H9 (cell line): ENCODE data around the gene LMF1. TPM values are rescaled to one million over a fixed set of nuclear protein-coding genes. Genes with fewer than 3 reads are reported as not detected.

ENCODE experiments used
- DNase-seq: peaks from one replicate; pipeline ENCODE4 v3.0.0-alpha.2; 2017
- H2AFZ ChIP-seq: one replicate; pipeline ENCODE4 v1.6.1; 2013; ENCODE audit warnings: mild to moderate bottlenecking, low read length, control low read depth, moderate library complexity
- H2AK5ac ChIP-seq: 2 replicates; pipeline ENCODE4 v1.6.1; 2013; ENCODE audit warnings: low read length, control low read depth, mixed read lengths; ENCODE audit not compliant: insufficient read length
- H2BK120ac ChIP-seq: one replicate; pipeline ENCODE4 v1.6.1; 2013; ENCODE audit warnings: low read depth, mild to moderate bottlenecking, low read length, control low read depth, inconsistent platforms; ENCODE audit not compliant: poor library complexity, severe bottlenecking
- H2BK12ac ChIP-seq: 2 replicates; pipeline ENCODE4 v1.6.1; 2013; ENCODE audit warnings: low read length, control low read depth, mixed read lengths, low read depth; ENCODE audit not compliant: insufficient read length
- H2BK15ac ChIP-seq: 2 replicates; pipeline ENCODE4 v1.6.1; 2013; ENCODE audit warnings: low read depth, low read length, control low read depth
- H2BK20ac ChIP-seq: one replicate; pipeline ENCODE4 v1.6.1; 2013; ENCODE audit warnings: low read depth, mild to moderate bottlenecking, low read length, control low read depth, inconsistent platforms; ENCODE audit not compliant: poor library complexity, severe bottlenecking
- H2BK5ac ChIP-seq: 2 replicates; pipeline ENCODE4 v1.6.1; 2013; ENCODE audit warnings: low read length, control low read depth, mixed read lengths; ENCODE audit not compliant: insufficient read length
- H3K14ac ChIP-seq: 2 replicates; pipeline ENCODE4 v1.6.1; 2013; ENCODE audit warnings: low read length, control low read depth; ENCODE audit not compliant: insufficient read depth
- H3K18ac ChIP-seq: 2 replicates; pipeline ENCODE4 v1.6.1; 2013; ENCODE audit warnings: low read depth, mild to moderate bottlenecking, mixed read lengths, low read length, control low read depth; ENCODE audit not compliant: insufficient read length
- H3K23ac ChIP-seq: 2 replicates; pipeline ENCODE4 v1.6.1; 2013; ENCODE audit warnings: low read length, control low read depth, mixed read lengths, low read depth; ENCODE audit not compliant: insufficient read length
- H3K23me2 ChIP-seq: 2 replicates; pipeline ENCODE4 v1.6.1; 2013; ENCODE audit warnings: low read depth, mild to moderate bottlenecking, mixed read lengths, low read length, control low read depth; ENCODE audit not compliant: insufficient read length, poor library complexity, severe bottlenecking
- H3K27ac ChIP-seq: 2 replicates; pipeline ENCODE4 v1.5.1; 2013; ENCODE audit warnings: low read length, control low read depth, mixed read lengths, low read depth; ENCODE audit not compliant: insufficient read length
- H3K27me3 ChIP-seq: 2 replicates; pipeline ENCODE4 v1.6.1; 2013; ENCODE audit warnings: low read length, control low read depth, inconsistent platforms; ENCODE audit not compliant: insufficient read depth
- H3K4ac ChIP-seq: 2 replicates; pipeline ENCODE4 v1.6.1; 2013; ENCODE audit warnings: low read depth, mild to moderate bottlenecking, control low read depth, inconsistent platforms, low read length, moderate library complexity
- H3K4me1 ChIP-seq: 2 replicates; pipeline ENCODE4 v1.6.1; 2013; ENCODE audit warnings: low read length, control low read depth, inconsistent platforms; ENCODE audit not compliant: insufficient read depth
- H3K4me2 ChIP-seq: 2 replicates; pipeline ENCODE4 v1.6.1; 2013; ENCODE audit warnings: low read length, control low read depth, mixed read lengths; ENCODE audit not compliant: insufficient read length, insufficient read depth
- H3K56ac ChIP-seq: 2 replicates; pipeline ENCODE4 v1.6.1; 2013; ENCODE audit warnings: low read depth, mild to moderate bottlenecking, mixed read lengths, low read length, control low read depth; ENCODE audit not compliant: insufficient read length
- H3K79me1 ChIP-seq: 2 replicates; pipeline ENCODE4 v1.6.1; 2013; ENCODE audit warnings: low read depth, mild to moderate bottlenecking, moderate library complexity, low read length, control low read depth, inconsistent platforms; ENCODE audit not compliant: insufficient read depth, poor library complexity, severe bottlenecking
- H3K79me2 ChIP-seq: 2 replicates; pipeline ENCODE4 v1.6.1; 2013; ENCODE audit warnings: low read length, control low read depth, inconsistent platforms; ENCODE audit not compliant: insufficient read depth
- H3K9ac ChIP-seq: 2 replicates; pipeline ENCODE4 v1.6.1; 2013; ENCODE audit warnings: low read length, control low read depth, mixed read lengths; ENCODE audit not compliant: insufficient read length; ENCODE audit errors: extremely low read depth
- H3K9me3 ChIP-seq: one replicate; pipeline ENCODE4 v1.6.1; 2013; ENCODE audit warnings: low read depth, low read length, inconsistent platforms; ENCODE audit not compliant: control insufficient read depth
- H3T11ph ChIP-seq: one replicate; pipeline ENCODE4 v1.6.1; 2013; ENCODE audit warnings: mild to moderate bottlenecking, low read length, control low read depth, inconsistent platforms
- H4K20me1 ChIP-seq: one replicate; pipeline ENCODE4 v1.6.1; 2013; ENCODE audit not compliant: control insufficient read depth, insufficient read length, insufficient read depth
- H4K5ac ChIP-seq: 2 replicates; pipeline ENCODE4 v1.6.1; 2013; ENCODE audit warnings: low read depth, mild to moderate bottlenecking, mixed read lengths, low read length, control low read depth; ENCODE audit not compliant: insufficient read length
- H4K8ac ChIP-seq: replicated peaks from 2 replicates; pipeline ENCODE4 v1.6.1; 2013; ENCODE audit warnings: low read length, control low read depth, mixed read lengths, low read depth; ENCODE audit not compliant: insufficient read length
- H4K91ac ChIP-seq: 2 replicates; pipeline ENCODE4 v1.6.1; 2013; ENCODE audit warnings: low read depth, mild to moderate bottlenecking, moderate library complexity, mixed read lengths, low read length, control low read depth; ENCODE audit not compliant: insufficient read length
- H3K27ac Mint-ChIP-seq, 3 experiments: 2 replicates in 2 of 3; 3 replicates in 1 of 3; pipeline ENCODE4 v1.8.0; 2020 to 2021; ENCODE audit warnings: mixed read lengths in 3 of 3, mild to moderate bottlenecking in 1 of 3, moderate library complexity in 1 of 3
- H3K27me3 Mint-ChIP-seq: 2 replicates; pipeline ENCODE4 v1.8.0; 2021; ENCODE audit warnings: low read depth, mild to moderate bottlenecking, moderate library complexity, mixed read lengths
- H3K36me3 Mint-ChIP-seq, 3 experiments: 2 replicates in 2 of 3; 3 replicates in 1 of 3; pipeline ENCODE4 v1.8.0; 2020 to 2021; ENCODE audit warnings: low read depth in 3 of 3, mixed read lengths in 3 of 3; ENCODE audit not compliant: insufficient read depth in 1 of 3
- H3K4me1 Mint-ChIP-seq, 2 experiments: 2 replicates each; pipeline ENCODE4 v1.8.0; 2020; ENCODE audit warnings: mixed read lengths in 2 of 2
- H3K4me3 Mint-ChIP-seq, 2 experiments: 2 replicates in 1 of 2; 3 replicates in 1 of 2; pipeline ENCODE4 v1.8.0; 2020 to 2021; ENCODE audit warnings: mild to moderate bottlenecking in 2 of 2, mixed read lengths in 2 of 2, moderate library complexity in 1 of 2
- H3K9me3 Mint-ChIP-seq, 2 experiments: 2 replicates in 1 of 2; 3 replicates in 1 of 2; pipeline ENCODE4 v1.8.0; 2020; ENCODE audit warnings: mild to moderate bottlenecking in 2 of 2, mixed read lengths in 2 of 2, moderate library complexity in 1 of 2
- WGBS: extraction: QIAGEN DNeasy Blood & Tissue Kit; methylation state at CpG from one replicate; pipeline ENCODE4 v1.1.7; 2013; ENCODE audit warnings: missing lambda C conversion rate, low lambda C conversion rate, mixed read lengths; ENCODE audit not compliant: insufficient read length; ENCODE audit errors: extremely low coverage; 5-methylcytosine and 5-hydroxymethylcytosine counted together
- total RNA-seq: library from RNA; stranded (reverse); gene quantifications from 2 replicates; pipeline ENCODE4 v1.2.1, GENCODE V29; 2021
- TF ChIP-seq, protein P1 (sequence below): fragments of 200-600 bp; sonication (generic); conservative IDR thresholded peaks from 3 replicates; pipeline ENCODE4 v1.8.0; 2021; ENCODE audit warnings: antibody characterized with exemption, mild to moderate bottlenecking

LMF1 gene
- total RNA-seq, 1 experiment from 2014 or later = 7.1 TPM

- no peaks in the 10 kb centered on the region for H3K23me2 ChIP-seq
- no peak overlapping the region for H3K14ac ChIP-seq
- H3K4me2 ChIP-seq = no peak overlapping the region
- no peak overlapping the region for H2AFZ ChIP-seq
- H2BK20ac ChIP-seq = no peak overlapping the region
- no peaks in the 10 kb centered on the region; the same call in 1 of the 2 replicates for H3K27me3 ChIP-seq
- no peak for DNase-seq
- H3K27me3 Mint-ChIP-seq = peaks cover 20% of the 10 kb centered on the region
- no peak overlapping the region for H2AK5ac ChIP-seq
- peaks cover 3 to 6% of the 10 kb centered on the region in 2 experiments; a peak in 3 of 4 replicates for H3K4me1 Mint-ChIP-seq
- peaks cover 0 to 2% of the 10 kb centered on the region in 2 experiments; a peak in 1 of 5 replicates for H3K9me3 Mint-ChIP-seq
- H3K18ac ChIP-seq = no peak overlapping the region
- H4K5ac ChIP-seq = no peak overlapping the region
- H3T11ph ChIP-seq = no peak overlapping the region
- H3K56ac ChIP-seq = no peak overlapping the region
- no CpG with 5 or more reads among the region's 27 CpGs for WGBS
- no peaks in the 10 kb centered on the region for H3K4me1 ChIP-seq
- no peak overlapping the region for H3K9ac ChIP-seq
- H2BK12ac ChIP-seq = no peak overlapping the region
- H3K27ac ChIP-seq = no peak overlapping the region
- H4K91ac ChIP-seq = no peak overlapping the region
- no peak overlapping the region for H2BK15ac ChIP-seq
- H4K20me1 ChIP-seq = no peaks in the 10 kb centered on the region
- no peak overlapping the region for H3K4me3 Mint-ChIP-seq
- no peaks in the 10 kb centered on the region for H3K79me1 ChIP-seq
- H3K9me3 ChIP-seq = no peaks in the 10 kb centered on the region
- H3K36me3 Mint-ChIP-seq = peaks cover 0 to 14% (median 8%) of the 10 kb centered on the region in 3 experiments; a peak in 5 of 7 replicates
- no peak overlapping the region for H3K4ac ChIP-seq
- no peaks in the 10 kb centered on the region for H3K79me2 ChIP-seq
- H4K8ac ChIP-seq = no peak overlapping the region
- H2BK120ac ChIP-seq = no peak overlapping the region
- no peak overlapping the region for H2BK5ac ChIP-seq
- no peak overlapping the region for H3K23ac ChIP-seq
- no peak overlapping the region for H3K27ac Mint-ChIP-seq
- TF ChIP-seq, protein P1, sequence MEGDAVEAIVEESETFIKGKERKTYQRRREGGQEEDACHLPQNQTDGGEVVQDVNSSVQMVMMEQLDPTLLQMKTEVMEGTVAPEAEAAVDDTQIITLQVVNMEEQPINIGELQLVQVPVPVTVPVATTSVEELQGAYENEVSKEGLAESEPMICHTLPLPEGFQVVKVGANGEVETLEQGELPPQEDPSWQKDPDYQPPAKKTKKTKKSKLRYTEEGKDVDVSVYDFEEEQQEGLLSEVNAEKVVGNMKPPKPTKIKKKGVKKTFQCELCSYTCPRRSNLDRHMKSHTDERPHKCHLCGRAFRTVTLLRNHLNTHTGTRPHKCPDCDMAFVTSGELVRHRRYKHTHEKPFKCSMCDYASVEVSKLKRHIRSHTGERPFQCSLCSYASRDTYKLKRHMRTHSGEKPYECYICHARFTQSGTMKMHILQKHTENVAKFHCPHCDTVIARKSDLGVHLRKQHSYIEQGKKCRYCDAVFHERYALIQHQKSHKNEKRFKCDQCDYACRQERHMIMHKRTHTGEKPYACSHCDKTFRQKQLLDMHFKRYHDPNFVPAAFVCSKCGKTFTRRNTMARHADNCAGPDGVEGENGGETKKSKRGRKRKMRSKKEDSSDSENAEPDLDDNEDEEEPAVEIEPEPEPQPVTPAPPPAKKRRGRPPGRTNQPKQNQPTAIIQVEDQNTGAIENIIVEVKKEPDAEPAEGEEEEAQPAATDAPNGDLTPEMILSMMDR = no peak
These were observed 6.3 kb downstream of the LMF1 start for GRCh38 chr16:964356-965035.
